AG09309 (cell line): ENCODE results near the gene SH3PXD2A.
A peak's percentile ranks its signal among the peaks of the same experiment; 100 is the strongest.

Source experiments
- DNase-seq: peaks from one replicate; pipeline ENCODE4 v3.0.0-alpha.2; 2010; ENCODE audit warnings: low read depth
- H3K4me3 ChIP-seq: 2 replicates; pipeline ENCODE4 v1.5.1; 2011; ENCODE audit warnings: mild to moderate bottlenecking, low read depth, low read length, moderate library complexity; ENCODE audit not compliant: control insufficient read depth
- TF ChIP-seq, protein P1 (sequence below): IDR thresholded peaks from 2 replicates; pipeline ENCODE4 v1.5.1; 2011; ENCODE audit warnings: mild to moderate bottlenecking, low read depth, low read length, inconsistent platforms; ENCODE audit not compliant: insufficient read depth, control insufficient read depth; ENCODE audit errors: missing control alignments

The SH3PXD2A gene

DNA sequence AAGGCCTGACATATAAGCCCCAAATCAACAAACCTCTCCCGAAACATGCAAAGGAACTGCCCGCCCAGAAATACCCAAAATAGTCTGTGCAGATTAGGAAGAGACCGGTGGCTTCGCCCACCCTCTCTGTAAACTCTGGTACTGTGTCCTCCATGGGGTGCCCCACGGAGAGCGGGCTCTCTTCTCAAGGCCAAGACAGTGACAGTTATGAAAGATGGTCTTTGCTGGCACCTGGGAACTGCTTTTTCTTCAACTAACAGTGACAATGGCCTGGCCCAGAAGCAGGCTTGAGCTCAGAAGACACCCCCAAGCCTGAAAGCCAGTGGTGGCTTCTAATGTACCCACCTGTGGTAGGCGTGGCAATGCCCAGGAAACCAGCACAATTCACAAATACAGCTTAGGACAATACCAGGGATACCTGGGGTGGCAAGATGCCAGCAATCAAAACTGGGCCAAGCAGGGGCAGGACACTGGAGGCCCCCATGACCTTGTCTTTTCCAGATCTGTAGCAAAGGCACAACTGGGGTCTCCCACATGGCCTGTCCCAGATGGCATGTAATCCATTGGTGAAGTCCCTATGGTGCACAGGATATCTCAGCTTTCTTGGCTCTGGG lies 254.3 kb downstream of the SH3PXD2A start:
- no peak for DNase-seq
- TF ChIP-seq, protein P1, sequence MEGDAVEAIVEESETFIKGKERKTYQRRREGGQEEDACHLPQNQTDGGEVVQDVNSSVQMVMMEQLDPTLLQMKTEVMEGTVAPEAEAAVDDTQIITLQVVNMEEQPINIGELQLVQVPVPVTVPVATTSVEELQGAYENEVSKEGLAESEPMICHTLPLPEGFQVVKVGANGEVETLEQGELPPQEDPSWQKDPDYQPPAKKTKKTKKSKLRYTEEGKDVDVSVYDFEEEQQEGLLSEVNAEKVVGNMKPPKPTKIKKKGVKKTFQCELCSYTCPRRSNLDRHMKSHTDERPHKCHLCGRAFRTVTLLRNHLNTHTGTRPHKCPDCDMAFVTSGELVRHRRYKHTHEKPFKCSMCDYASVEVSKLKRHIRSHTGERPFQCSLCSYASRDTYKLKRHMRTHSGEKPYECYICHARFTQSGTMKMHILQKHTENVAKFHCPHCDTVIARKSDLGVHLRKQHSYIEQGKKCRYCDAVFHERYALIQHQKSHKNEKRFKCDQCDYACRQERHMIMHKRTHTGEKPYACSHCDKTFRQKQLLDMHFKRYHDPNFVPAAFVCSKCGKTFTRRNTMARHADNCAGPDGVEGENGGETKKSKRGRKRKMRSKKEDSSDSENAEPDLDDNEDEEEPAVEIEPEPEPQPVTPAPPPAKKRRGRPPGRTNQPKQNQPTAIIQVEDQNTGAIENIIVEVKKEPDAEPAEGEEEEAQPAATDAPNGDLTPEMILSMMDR: no peak
- H3K4me3 ChIP-seq: no peak overlapping the region

DNA sequence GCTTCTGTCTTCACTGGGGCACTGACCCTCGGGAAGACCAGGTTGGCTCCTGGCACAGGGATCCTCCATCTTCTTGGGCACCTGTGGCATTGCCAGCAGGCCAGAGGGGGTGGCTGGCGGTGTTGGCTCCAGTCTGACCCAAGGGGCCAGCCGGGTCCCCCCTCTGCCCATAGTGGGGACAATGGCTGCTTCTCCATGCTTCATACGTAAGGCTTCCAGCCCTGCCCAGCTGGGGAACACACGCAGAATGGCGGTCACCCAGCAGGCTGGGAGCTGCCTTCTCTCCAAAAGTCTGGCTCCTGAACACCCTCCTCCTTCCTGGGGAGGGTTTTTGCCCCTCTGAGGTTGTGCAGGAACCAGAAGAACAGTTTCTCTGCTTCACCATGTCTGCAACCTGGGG lies 255.1 kb downstream of the SH3PXD2A start:
- DNase-seq: no peak
- TF ChIP-seq, protein P1: no peak
- H3K4me3 ChIP-seq: no peak overlapping the region

DNA sequence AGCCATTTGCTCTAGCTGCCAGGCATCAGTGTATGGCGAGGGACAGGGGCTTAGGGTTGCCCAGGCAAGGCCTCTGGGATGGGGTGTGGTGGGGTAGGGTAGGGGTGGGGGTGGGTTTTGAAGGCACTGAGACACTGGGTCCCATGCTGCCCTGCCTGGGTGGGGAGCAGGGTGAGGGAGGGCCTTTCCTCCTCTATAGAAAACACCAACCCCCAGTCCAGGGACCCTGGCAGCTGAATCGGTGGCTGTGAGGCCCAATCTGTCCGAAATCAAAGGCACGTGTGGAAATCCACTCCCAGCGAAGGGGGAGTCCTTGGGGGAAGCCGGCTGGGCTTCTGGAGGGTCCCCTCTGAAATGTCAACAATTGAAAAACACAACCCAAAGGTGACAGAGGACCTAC lies 255.5 kb downstream of the SH3PXD2A start:
- DNase-seq: no peak
- TF ChIP-seq, protein P1: no peak
- H3K4me3 ChIP-seq: no peak overlapping the region

DNA sequence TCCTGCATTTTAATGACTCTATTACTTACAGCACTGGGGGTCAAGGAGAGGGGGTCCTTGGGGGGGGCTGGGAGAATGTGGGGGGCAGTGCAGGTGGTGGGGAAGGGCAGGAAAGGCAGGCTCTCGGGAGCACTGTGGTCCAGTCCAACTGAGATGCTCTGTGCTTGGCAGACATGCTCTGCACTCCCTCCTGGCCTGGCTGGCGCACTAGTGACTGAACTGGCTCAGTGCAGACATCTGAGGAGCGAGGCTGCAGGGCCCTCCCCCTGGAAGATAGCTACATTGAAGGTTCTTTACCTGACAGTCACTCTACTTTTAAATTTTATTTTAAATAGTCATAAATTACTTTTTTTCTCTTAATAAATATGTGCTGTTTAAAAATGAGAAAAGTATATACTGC lies 256.2 kb downstream of the SH3PXD2A start:
- DNase-seq: no peak
- no peak overlapping the region for H3K4me3 ChIP-seq
- TF ChIP-seq, protein P1: no peak

DNA sequence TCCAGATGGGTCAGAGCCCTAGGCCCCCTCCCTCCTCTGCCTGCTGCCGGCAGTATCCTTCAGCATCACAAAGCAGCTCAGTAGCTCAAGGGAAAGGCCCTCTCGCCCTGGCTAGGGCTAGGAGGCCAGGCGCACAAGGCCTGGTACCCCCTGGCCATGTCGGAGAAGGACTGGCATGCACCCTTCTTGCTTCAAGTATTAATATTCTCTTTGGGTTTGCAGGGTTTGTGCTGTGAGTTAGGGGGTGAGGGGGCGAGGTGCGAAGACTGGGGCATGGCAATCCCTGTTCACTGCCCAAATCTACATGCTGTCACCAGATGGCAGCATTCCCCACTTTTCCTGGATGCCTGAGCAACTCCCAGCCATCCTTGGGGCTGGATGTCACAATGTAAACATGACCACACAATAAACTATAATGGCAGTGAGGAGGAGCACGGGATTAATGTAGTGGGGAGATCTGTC lies 256.7 kb downstream of the SH3PXD2A start:
- H3K4me3 ChIP-seq: no peak overlapping the region
- DNase-seq: peak; percentile 21
- TF ChIP-seq, protein P1: peak; percentile 79

GRCh38 chr10:103597003-103597402 lies 258.4 kb downstream of the SH3PXD2A start:
- TF ChIP-seq, protein P1: no peak
- H3K4me3 ChIP-seq: no peak overlapping the region
- no peak for DNase-seq

DNA sequence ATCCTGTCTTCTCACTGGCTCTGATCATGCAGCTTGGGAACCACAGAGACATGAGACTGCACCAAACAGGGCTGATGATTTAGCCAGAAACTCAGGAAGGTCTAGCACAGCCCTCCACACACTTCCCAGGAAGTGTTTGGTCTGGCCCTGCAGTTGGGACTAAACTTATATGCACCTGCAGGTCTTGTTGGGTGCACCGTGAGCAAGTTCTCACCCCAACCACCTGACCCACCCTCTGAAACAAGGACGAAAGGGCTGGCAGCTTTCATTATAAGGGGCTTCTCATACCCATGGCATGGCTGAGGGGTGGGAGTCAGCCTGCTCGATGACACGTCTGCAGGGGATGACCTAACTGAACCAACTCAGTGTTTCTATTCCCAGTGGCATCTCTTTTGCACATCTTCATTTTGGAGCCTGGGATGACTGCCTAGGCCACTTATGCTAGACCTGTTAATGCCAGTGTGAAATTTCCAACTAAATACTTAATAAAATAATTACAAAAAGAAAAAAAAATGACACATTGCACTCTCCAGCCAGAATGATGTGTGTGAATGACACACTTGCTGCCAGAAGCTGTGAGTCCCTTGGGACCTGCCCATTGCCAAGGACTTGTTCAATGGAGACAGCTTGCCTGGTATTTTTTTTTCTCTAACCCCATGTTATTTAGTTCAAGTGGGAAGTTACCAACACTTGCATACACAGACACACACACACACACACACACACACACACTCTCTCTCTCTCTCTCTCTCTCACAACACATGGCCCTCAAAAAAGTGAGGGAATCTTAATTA lies 259.2 kb downstream of the SH3PXD2A start:
- TF ChIP-seq, protein P1: no peak
- H3K4me3 ChIP-seq: no peak overlapping the region
- DNase-seq: no peak
